OCI-LY1 (cell line): ENCODE data around the gene KAT7.

Experiments
- H2AFZ ChIP-seq: fragments of 200-600 bp; sonication (generic), shearing (Covaris generic); 2 replicates; pipeline ENCODE4 v1.6.0; 2014; ENCODE audit warnings: antibody characterized with exemption, mild to moderate bottlenecking, low read length
- H3F3A ChIP-seq: fragments of 200-600 bp; sonication (generic), shearing (Covaris generic); 2 replicates; pipeline ENCODE4 v1.6.0; 2014; ENCODE audit warnings: mild to moderate bottlenecking, antibody characterized with exemption, low read length, moderate library complexity; ENCODE audit not compliant: insufficient read depth
- H3K27ac ChIP-seq: fragments of 200-600 bp; sonication (generic); 2 replicates; pipeline ENCODE4 v1.5.1; 2014; ENCODE audit warnings: low read length, mixed run types, mild to moderate bottlenecking, low read depth; ENCODE audit not compliant: poor library complexity, severe bottlenecking
- H3K27me3 ChIP-seq: fragments of 200-600 bp; sonication (generic); 2 replicates; pipeline ENCODE4 v1.6.0; 2014; ENCODE audit warnings: antibody characterized with exemption, mild to moderate bottlenecking, low read length, moderate library complexity; ENCODE audit not compliant: insufficient read depth
- H3K36me3 ChIP-seq: fragments of 200-600 bp; sonication (generic); 2 replicates; pipeline ENCODE4 v1.6.1; 2014; ENCODE audit warnings: mild to moderate bottlenecking, antibody characterized with exemption, low read length, moderate library complexity, mixed read lengths; ENCODE audit not compliant: insufficient read depth
- H3K4me1 ChIP-seq: fragments of 200-600 bp; sonication (generic); 2 replicates; pipeline ENCODE4 v1.5.1; 2014; ENCODE audit warnings: mild to moderate bottlenecking, low read length, moderate library complexity; ENCODE audit not compliant: insufficient read depth, severe bottlenecking
- H3K4me2 ChIP-seq: fragments of 200-600 bp; sonication (generic), shearing (Covaris generic); 2 replicates; pipeline ENCODE4 v1.6.1; 2014; ENCODE audit warnings: low read length
- H3K4me3 ChIP-seq: fragments of 200-600 bp; sonication (generic); 2 replicates; pipeline ENCODE4 v1.5.1; 2014; ENCODE audit warnings: low read length, low read depth, mild to moderate bottlenecking, mixed read lengths; ENCODE audit not compliant: poor library complexity, severe bottlenecking
- H3K79me2 ChIP-seq: fragments of 200-600 bp; shearing (Covaris generic); 2 replicates; pipeline ENCODE4 v1.6.1; 2016; ENCODE audit warnings: mixed run types, low read length, mixed read lengths; ENCODE audit not compliant: insufficient read depth
- H3K9ac ChIP-seq: fragments of 200-600 bp; sonication (generic), shearing (Covaris generic); 2 replicates; pipeline ENCODE4 v1.6.1; 2014; ENCODE audit warnings: mild to moderate bottlenecking, low read length, mixed read lengths
- H3K9me2 ChIP-seq: fragments of 200-600 bp; sonication (generic), shearing (Covaris generic); 2 replicates; pipeline ENCODE4 v1.6.1; 2014; ENCODE audit warnings: low read depth, mild to moderate bottlenecking, low read length, mixed read lengths
- H3K9me3 ChIP-seq: fragments of 200-600 bp; shearing (Covaris generic); 2 replicates; pipeline ENCODE4 v1.6.1; 2014; ENCODE audit warnings: low read length, mixed read lengths
- H4K20me1 ChIP-seq: fragments of 200-600 bp; sonication (generic), shearing (Covaris generic); 2 replicates; pipeline ENCODE4 v1.6.0; 2016; ENCODE audit warnings: mild to moderate bottlenecking, low read length; ENCODE audit not compliant: insufficient read depth
- EZH2 ChIP-seq: fragments of 200-600 bp; sonication (generic), shearing (Covaris generic); IDR thresholded peaks from 2 replicates; pipeline ENCODE4 v1.8.0; 2017; ENCODE audit warnings: borderline replicate concordance, mixed run types, mild to moderate bottlenecking, antibody characterized with exemption, low read length, moderate library complexity, mixed read lengths
- TF ChIP-seq, protein P1 (sequence below): fragments of 200-600 bp; sonication (generic), shearing (Covaris generic); IDR thresholded peaks from 2 replicates; pipeline ENCODE4 v1.5.1; 2017; ENCODE audit warnings: mild to moderate bottlenecking, antibody characterized with exemption, low read length, moderate library complexity, mixed read lengths

KAT7 gene

GRCh38 chr17:49819138-49819537, 30.7 kb downstream of the KAT7 start:
- Histone ChIP-seq H3K9me2 (no peaks in the 10 kb centered on the region), H3K4me2 (no peak overlapping the region), H3K9ac (no peak overlapping the region), H4K20me1 (no peaks in the 10 kb centered on the region), H3K79me2 (no peaks in the 10 kb centered on the region), H3K27ac (no peak overlapping the region), H3K4me1 (no peaks in the 10 kb centered on the region), H3K27me3 (no peaks in the 10 kb centered on the region), H2AFZ (no peak overlapping the region), H3K36me3 (peaks cover 94% of the 10 kb centered on the region), H3F3A (no peaks in the 10 kb centered on the region), H3K4me3 (no peak overlapping the region), H3K9me3 (no peaks in the 10 kb centered on the region)
- TF ChIP-seq EZH2: no peak
- TF ChIP-seq, protein P1, sequence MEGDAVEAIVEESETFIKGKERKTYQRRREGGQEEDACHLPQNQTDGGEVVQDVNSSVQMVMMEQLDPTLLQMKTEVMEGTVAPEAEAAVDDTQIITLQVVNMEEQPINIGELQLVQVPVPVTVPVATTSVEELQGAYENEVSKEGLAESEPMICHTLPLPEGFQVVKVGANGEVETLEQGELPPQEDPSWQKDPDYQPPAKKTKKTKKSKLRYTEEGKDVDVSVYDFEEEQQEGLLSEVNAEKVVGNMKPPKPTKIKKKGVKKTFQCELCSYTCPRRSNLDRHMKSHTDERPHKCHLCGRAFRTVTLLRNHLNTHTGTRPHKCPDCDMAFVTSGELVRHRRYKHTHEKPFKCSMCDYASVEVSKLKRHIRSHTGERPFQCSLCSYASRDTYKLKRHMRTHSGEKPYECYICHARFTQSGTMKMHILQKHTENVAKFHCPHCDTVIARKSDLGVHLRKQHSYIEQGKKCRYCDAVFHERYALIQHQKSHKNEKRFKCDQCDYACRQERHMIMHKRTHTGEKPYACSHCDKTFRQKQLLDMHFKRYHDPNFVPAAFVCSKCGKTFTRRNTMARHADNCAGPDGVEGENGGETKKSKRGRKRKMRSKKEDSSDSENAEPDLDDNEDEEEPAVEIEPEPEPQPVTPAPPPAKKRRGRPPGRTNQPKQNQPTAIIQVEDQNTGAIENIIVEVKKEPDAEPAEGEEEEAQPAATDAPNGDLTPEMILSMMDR: no peak

DNA sequence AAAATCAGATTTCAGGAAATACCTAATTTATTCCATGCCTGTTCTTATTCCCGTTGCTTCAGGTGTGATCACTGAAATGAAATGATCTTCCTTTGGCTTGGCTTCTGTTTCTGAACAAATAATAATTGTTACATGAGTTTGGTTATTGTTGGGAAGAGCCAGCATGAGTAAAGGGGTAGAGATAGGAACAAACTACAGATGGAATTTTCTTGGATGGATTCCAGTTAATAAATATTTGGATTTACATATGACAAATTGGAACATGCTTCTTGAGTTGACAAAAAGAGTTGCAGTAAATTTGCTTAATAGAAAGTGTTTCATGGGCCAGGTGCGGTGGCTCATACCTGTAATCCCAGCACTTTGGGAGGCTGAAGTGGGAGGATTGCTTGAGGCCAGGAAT, 31.2 kb downstream of the KAT7 start:
- no peaks in the 10 kb centered on the region for H3K79me2 ChIP-seq

GRCh38 chr17:49820773-49821172, 32.3 kb downstream of the KAT7 start:
- no peak overlapping the region for H3K9ac ChIP-seq
- no peaks in the 10 kb centered on the region for H3K79me2 ChIP-seq
- H3K9me3 ChIP-seq: no peaks in the 10 kb centered on the region
- peaks cover 94% of the 10 kb centered on the region for H3K36me3 ChIP-seq
- TF ChIP-seq EZH2: no peak
- TF ChIP-seq, protein P1: no peak
- no peaks in the 10 kb centered on the region for H3K27me3 ChIP-seq
- no peak overlapping the region for H3K4me3 ChIP-seq
- H4K20me1 ChIP-seq: no peaks in the 10 kb centered on the region
- no peak overlapping the region for H2AFZ ChIP-seq
- H3K9me2 ChIP-seq: no peaks in the 10 kb centered on the region
- no peak overlapping the region for H3K27ac ChIP-seq
- no peak overlapping the region for H3K4me2 ChIP-seq
- no peaks in the 10 kb centered on the region for H3F3A ChIP-seq
- H3K4me1 ChIP-seq: no peaks in the 10 kb centered on the region

More for the DNA sequence above, 31.2 kb downstream of the KAT7 start:
- Histone ChIP-seq H3F3A (no peaks in the 10 kb centered on the region), H3K27me3 (no peaks in the 10 kb centered on the region), H3K9me2 (no peaks in the 10 kb centered on the region), H3K36me3 (peaks cover 94% of the 10 kb centered on the region), H3K4me1 (no peaks in the 10 kb centered on the region), H2AFZ (no peak overlapping the region), H3K4me2 (no peak overlapping the region), H3K27ac (no peak overlapping the region), H4K20me1 (no peaks in the 10 kb centered on the region), H3K4me3 (no peak overlapping the region), H3K9me3 (no peaks in the 10 kb centered on the region), H3K9ac (no peak overlapping the region)
- no peak for TF ChIP-seq EZH2
- TF ChIP-seq, protein P1: no peak
